ENCODE measurements around the gene BTAF1.
"Not testable (repeated sequence)": the region's sequence is repeated elsewhere in the genome, so short reads cannot be mapped to it uniquely, and the experiment has no call there.

The BTAF1 gene

GRCh38 chr10:91923371-91924211 lies at the start of gene BTAF1:
Gene BTAF1 (plus strand): TSS chr10:91923770. CDS start chr10:91924077, 307 bp downstream.
- DNase-seq (ENCODE audit: low read depth in 1 of 2, low spot score in 1 of 2) = peak; percentile 83 to 86

GRCh38 chr10:91875156-91875555 lies 48.4 kb upstream of the BTAF1 start:
- no peak for DNase-seq (ENCODE audit: low read depth in 1 of 2, low spot score in 1 of 2)

GRCh38 chr10:91875779-91876178 lies 47.8 kb upstream of the BTAF1 start:
- no peak for DNase-seq (ENCODE audit: low read depth in 1 of 2, low spot score in 1 of 2)

DNA sequence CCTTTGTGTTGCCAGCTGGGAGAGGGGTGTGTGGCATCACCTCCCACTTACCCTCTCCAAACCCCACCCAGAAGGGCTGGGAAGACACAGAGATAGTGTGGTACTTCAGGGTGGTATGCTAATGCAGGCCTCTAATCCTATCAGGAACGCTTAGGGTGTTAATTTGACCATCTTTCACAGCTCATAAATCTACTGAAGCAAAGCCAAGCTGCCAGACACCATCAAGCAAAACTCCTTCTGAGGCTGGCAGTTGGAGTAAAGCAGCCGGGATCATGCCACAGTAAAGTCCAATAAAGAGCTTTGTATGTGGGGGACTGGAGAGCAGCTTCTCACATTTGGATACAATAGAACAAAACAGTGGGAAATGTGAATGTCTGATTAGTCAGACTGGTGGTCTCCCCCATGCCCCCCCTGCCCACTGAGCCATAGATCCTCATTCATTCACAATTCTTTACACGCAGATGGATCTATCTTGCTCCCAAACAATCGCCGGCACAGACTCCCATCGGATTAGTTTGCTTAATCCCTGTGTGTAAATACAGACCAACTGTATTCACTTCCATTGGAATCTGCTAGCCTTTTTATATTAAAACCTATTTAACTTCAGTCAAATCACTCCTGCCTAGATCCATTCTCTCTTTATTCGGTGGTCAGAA lies 43.9 kb upstream of the BTAF1 start:
- no peak for DNase-seq (ENCODE audit: low read depth in 1 of 2, low spot score in 1 of 2)

- no peak for DNase-seq (ENCODE audit: low read depth in 1 of 2, low spot score in 1 of 2)
Observed at GRCh38 chr10:91880310-91880709, 43.3 kb upstream of the BTAF1 start.

GRCh38 chr10:91883549-91884444 lies 39.8 kb upstream of the BTAF1 start:
- no peak for DNase-seq (ENCODE audit: low read depth in 1 of 2, low spot score in 1 of 2)

DNA sequence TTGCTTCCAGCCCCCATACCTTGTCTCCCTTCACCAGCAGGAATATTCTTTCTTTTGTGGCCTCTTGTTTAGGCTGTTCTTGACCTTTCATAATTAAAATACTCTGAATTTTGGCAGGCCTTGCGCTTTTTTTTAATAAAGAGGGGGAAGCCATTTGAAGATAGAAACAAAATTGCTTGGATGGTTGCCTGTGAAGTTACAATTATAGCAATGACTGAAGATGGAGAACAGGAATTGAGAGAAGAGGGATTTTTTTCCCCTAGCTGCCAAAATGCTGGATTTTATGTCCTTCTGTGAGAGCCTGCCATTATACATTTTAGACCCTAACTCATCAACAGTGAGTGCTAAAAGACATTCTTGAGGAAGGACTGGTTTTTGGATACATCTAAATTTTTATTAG lies 39.0 kb upstream of the BTAF1 start:
- DNase-seq (ENCODE audit: low read depth in 1 of 2, low spot score in 1 of 2) = no peak

DNA sequence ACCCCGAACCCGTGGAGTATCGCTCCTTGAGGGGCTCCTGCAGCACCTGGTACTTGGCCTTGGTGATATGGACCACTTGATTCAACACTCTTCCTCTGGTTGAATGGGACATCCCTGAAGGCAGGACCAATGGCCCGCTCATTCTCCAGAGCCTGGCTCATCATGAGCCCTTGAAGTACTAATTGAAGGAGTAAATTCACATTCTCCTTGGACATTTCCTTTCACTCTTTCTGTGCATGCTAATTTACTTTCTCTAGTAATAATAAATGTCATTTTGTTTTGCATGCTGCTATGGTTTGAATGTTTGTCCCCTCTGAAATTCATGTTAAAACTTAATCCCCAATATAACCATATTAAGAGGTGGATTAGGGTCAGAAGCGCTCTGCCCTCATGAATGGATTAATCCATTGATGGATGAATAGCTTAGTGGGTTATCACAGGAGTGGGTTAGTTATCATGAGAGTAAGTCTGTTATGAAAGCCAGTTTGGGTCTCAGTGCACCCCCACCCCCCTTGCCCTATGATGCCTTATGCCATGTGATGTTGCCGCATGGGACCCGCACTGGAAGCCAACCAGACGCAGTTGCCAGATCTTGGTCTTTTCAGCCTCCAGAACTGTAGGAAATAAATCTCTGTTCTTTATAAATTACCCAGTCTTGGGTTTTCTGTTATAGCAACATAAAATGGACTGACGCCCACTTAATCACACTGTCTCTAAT lies 38.0 kb upstream of the BTAF1 start:
- DNase-seq (ENCODE audit: low read depth in 1 of 2, low spot score in 1 of 2) = no peak

- DNase-seq (ENCODE audit: low read depth in 1 of 2, low spot score in 1 of 2) = no peak
Observed at GRCh38 chr10:91886954-91887271, 36.7 kb upstream of the BTAF1 start.

GRCh38 chr10:91887272-91888076 lies 36.1 kb upstream of the BTAF1 start:
- no peak for DNase-seq (ENCODE audit: low read depth in 1 of 2, low spot score in 1 of 2)

GRCh38 chr10:91891125-91892001 lies 32.2 kb upstream of the BTAF1 start:
- no peak for DNase-seq (ENCODE audit: low read depth in 1 of 2, low spot score in 1 of 2)

- DNase-seq (ENCODE audit: low read depth in 1 of 2, low spot score in 1 of 2) = no peak
Observed at GRCh38 chr10:91893051-91893450, 30.5 kb upstream of the BTAF1 start.

DNA sequence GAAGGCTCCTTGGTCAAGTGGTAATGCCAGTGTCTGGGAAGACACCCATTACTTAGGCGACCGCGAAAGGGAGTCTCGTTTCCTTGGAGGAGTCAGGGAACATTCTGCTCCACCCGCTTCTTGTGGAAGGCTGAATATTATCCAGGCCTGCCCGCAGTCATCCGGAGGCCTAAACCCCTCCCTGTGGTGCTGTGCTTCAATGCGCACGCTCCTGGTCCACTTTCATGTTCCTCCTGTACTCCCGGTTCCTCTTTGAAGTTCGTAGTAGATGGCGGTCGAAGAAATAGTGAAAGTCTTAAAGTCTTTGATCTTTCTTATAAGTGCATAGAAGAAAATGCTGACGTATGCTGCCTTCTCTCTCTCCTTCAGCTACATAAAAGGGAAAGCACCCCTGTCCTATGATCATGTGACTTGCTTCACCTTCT lies 29.3 kb upstream of the BTAF1 start:
- not testable (repeated sequence) for DNase-seq (ENCODE audit: low read depth in 1 of 2, low spot score in 1 of 2)

DNA sequence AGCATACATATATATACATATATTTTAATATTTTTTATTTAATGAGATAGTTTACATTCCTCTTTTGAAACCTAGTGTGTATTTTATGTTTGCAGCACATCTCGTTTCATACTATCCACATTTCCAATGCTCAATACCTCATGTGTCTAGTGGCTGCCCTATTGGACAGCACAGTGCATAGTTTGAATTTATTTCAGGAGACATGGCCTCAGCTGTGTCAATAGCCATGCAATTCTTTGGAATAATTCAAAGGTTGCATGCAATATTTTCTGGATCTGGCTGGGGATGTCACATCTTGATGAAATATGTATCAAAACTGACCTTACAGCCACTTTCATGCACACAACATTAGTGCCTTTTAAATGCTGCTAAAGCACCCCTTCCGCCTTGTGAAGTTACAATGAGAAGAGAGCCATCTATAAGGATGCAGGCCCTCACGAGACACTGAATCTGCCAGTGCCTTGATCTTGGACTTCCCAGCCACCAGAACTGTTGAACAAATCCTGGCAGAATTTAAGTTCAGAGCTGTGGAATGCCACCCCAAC lies 27.3 kb upstream of the BTAF1 start:
- DNase-seq (ENCODE audit: low read depth in 1 of 2, low spot score in 1 of 2) = no peak

DNA sequence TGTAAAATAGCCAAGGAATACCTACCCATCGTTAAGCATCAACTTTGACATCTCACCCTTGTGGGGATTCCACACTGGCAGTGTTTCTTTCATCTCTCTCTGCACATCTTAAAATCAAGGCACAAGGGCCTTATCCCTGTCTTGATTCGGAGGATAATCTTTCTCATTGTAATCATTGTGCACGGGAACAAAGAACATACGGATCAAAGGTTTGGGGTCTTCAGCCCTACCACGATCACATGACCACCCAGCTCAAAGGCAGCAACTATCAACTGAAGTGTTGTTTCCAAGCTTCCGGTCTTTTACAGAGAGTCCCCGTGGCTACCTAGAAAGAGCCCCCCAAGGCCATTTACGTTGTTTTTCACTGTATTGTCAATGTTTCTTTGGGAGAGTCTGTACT lies 26.1 kb upstream of the BTAF1 start:
- DNase-seq (ENCODE audit: low read depth in 1 of 2, low spot score in 1 of 2) = no peak

DNA sequence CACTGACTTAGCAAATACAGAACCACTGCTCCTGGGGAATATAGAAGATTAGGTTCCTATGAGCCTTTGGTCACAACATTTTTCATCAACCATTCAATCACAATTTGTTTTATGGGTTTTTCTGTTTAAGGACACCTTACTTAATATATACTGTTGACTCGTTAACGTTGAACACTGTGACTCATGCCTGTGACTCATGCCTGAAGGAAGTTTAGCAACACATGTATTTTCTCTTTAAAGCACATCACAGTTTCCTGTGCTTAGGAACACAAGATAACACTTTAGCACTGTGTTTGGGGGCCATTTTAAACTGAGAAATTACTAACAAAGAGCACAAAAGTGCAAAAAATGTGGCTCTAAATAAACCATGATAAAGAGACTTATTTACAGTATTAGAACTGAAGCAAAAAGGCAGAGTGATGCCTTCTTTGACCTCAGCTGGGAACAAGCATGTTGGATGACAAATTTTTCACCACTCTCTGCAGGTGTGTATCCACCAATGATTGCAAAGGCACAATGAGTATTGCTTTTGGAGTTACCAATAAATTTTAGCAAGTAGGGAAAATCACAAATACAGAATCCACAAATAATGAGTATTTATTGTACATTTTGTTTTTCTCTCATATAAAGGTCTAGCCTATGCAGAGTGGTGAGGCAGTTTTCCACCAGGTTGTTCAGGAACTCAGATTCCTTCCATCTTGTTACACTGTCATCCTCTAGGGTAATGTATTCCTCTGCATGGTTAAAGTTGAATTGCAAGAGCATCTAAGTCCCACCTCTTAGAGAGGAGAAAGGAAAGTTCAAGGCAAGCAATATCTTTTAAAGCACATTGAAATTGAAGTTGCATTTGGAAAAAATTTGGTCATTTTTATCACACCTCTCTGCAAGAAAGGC lies 21.5 kb upstream of the BTAF1 start:
- DNase-seq (ENCODE audit: low read depth in 1 of 2, low spot score in 1 of 2) = peak in 1 of 2 donors; percentile 18

- no peak for DNase-seq (ENCODE audit: low read depth in 1 of 2, low spot score in 1 of 2)
Observed at GRCh38 chr10:91907033-91907594, 16.5 kb upstream of the BTAF1 start.

GRCh38 chr10:91907914-91908336 lies 15.6 kb upstream of the BTAF1 start:
- no peak for DNase-seq (ENCODE audit: low read depth in 1 of 2, low spot score in 1 of 2)

Measured in activated T-helper 1 cell treated with anti-CD3 and anti-CD28 coated beads, Interleukin-2, amount 50 U/mL, for 16 hours (primary cell).